ENCODE results near the gene CCDC102A. TPM values are rescaled to one million over a fixed set of nuclear protein-coding genes. Genes with fewer than 3 reads are reported as not detected.
"Not testable (repeated sequence)": the region's sequence is repeated elsewhere in the genome, so short reads cannot be mapped to it uniquely, and the experiment has no call there.

CCDC102A gene
- polyA plus RNA-seq, 1 experiment = 7.1 TPM

GRCh38 chr16:57570301-57571070 is 34.1 kb upstream of the CCDC102A start:
- no peak overlapping the region for H3K4me3 ChIP-seq (ENCODE audit: low read depth, low read length)
- TF ChIP-seq, protein P1, sequence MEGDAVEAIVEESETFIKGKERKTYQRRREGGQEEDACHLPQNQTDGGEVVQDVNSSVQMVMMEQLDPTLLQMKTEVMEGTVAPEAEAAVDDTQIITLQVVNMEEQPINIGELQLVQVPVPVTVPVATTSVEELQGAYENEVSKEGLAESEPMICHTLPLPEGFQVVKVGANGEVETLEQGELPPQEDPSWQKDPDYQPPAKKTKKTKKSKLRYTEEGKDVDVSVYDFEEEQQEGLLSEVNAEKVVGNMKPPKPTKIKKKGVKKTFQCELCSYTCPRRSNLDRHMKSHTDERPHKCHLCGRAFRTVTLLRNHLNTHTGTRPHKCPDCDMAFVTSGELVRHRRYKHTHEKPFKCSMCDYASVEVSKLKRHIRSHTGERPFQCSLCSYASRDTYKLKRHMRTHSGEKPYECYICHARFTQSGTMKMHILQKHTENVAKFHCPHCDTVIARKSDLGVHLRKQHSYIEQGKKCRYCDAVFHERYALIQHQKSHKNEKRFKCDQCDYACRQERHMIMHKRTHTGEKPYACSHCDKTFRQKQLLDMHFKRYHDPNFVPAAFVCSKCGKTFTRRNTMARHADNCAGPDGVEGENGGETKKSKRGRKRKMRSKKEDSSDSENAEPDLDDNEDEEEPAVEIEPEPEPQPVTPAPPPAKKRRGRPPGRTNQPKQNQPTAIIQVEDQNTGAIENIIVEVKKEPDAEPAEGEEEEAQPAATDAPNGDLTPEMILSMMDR (IDR thresholded peaks at IDR 0.05; ENCODE audit: low read depth, low read length) = no peak
- ChIA-PET CTCF (interaction anchor here (1.2 to 1.4 kb wide), 2 partner anchors 19 to 21 kb away, joined by 4 read pairs; no protein-coding TSS in a partner anchor), POLR2A (no interaction called here)
- no peak for DNase-seq (ENCODE audit: low read depth, low spot score)
- no peaks in the 10 kb centered on the region; the same call in 1 of the 2 replicates for H3K9me3 ChIP-seq (ENCODE audit: control insufficient read depth, insufficient read depth, low read length)
- H3K27ac ChIP-seq (ENCODE audit: low read depth, low read length) = no peak overlapping the region
- H3K27me3 ChIP-seq (ENCODE audit: control insufficient read depth, insufficient read depth, low read length) = peaks cover 5% of the 10 kb centered on the region

- TF ChIP-seq, protein P1 (IDR thresholded peaks at IDR 0.05; ENCODE audit: low read depth, low read length) = no peak
- POLR2A ChIA-PET = no interaction called here
Observed at GRCh38 chr16:57569306-57569946, 33.1 kb upstream of the CCDC102A start.

DNA sequence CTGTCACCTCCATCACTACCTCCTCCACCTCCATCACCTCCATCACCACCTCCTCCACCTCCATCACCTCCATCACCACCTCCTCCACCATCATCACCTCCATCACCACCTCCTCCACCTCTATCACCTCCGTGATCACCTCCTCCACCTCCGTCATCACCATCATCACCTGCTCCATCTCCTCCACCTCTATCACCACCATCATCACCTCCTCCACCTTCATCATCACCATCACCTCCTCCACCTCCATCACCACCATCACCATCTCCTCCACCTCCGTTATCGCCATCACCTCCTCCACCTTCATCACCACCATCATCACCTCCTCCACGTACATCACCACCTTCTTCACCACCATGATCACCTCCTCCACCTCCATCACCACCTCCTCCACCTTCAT is 32.4 kb upstream of the CCDC102A start:
- CTCF ChIA-PET; POLR2A ChIA-PET; H3K4me3 ChIP-seq (ENCODE audit: low read depth, low read length); DNase-seq (ENCODE audit: low read depth, low spot score); H3K9me3 ChIP-seq (ENCODE audit: control insufficient read depth, insufficient read depth, low read length); H3K27ac ChIP-seq (ENCODE audit: low read depth, low read length); H3K27me3 ChIP-seq (ENCODE audit: control insufficient read depth, insufficient read depth, low read length): not testable (repeated sequence)

More at GRCh38 chr16:57569306-57569946, 33.1 kb upstream of the CCDC102A start:
- Histone ChIP-seq H3K27me3 (ENCODE audit: control insufficient read depth, insufficient read depth, low read length) (peaks cover 5% of the 10 kb centered on the region), H3K27ac (ENCODE audit: low read depth, low read length) (no peak overlapping the region), H3K9me3 (ENCODE audit: control insufficient read depth, insufficient read depth, low read length) (no peaks in the 10 kb centered on the region; the same call in 1 of the 2 replicates), H3K4me3 (ENCODE audit: low read depth, low read length) (no peak overlapping the region)
- no peak for DNase-seq (ENCODE audit: low read depth, low spot score)
- CTCF ChIA-PET = no interaction called here

- Histone ChIP-seq H3K9me3 (ENCODE audit: control insufficient read depth, insufficient read depth, low read length) (no peaks in the 10 kb centered on the region; the same call in 1 of the 2 replicates), H3K27me3 (ENCODE audit: control insufficient read depth, insufficient read depth, low read length) (peaks cover 3% of the 10 kb centered on the region), H3K27ac (ENCODE audit: low read depth, low read length) (no peak overlapping the region), H3K4me3 (ENCODE audit: low read depth, low read length) (no peak overlapping the region)
- CTCF ChIA-PET = no interaction called here
- POLR2A ChIA-PET = no interaction called here
- DNase-seq (ENCODE audit: low read depth, low spot score) = no peak
- TF ChIP-seq, protein P1 (IDR thresholded peaks at IDR 0.05; ENCODE audit: low read depth, low read length) = no peak
Observed at GRCh38 chr16:57568173-57568678, 31.9 kb upstream of the CCDC102A start.

DNA sequence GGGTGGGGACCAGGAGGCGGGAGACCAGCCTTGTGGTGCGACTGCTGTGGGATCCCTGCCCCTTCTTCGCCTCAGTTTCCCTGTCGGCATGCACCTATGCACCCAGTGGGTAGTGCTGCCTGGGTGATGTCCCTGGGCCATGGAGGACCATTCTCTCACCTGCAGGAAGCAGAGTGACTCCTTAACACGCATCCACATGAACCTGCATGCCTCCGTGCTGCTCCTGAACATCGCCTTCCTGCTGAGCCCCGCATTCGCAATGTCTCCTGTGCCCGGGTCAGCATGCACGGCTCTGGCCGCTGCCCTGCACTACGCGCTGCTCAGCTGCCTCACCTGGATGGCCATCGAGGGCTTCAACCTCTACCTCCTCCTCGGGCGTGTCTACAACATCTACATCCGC is 31.3 kb upstream of the CCDC102A start:
- Histone ChIP-seq H3K27me3 (ENCODE audit: control insufficient read depth, insufficient read depth, low read length) (peaks cover 5% of the 10 kb centered on the region), H3K27ac (ENCODE audit: low read depth, low read length) (no peak overlapping the region), H3K9me3 (ENCODE audit: control insufficient read depth, insufficient read depth, low read length) (no peaks in the 10 kb centered on the region; the same call in 1 of the 2 replicates), H3K4me3 (ENCODE audit: low read depth, low read length) (no peak overlapping the region)
- ChIA-PET CTCF (no interaction called here), POLR2A (no interaction called here)
- DNase-seq (ENCODE audit: low read depth, low spot score) = no peak
- TF ChIP-seq, protein P1 (IDR thresholded peaks at IDR 0.05; ENCODE audit: low read depth, low read length) = no peak
